ENCODE measurements around the gene YTHDC1.

DNA sequence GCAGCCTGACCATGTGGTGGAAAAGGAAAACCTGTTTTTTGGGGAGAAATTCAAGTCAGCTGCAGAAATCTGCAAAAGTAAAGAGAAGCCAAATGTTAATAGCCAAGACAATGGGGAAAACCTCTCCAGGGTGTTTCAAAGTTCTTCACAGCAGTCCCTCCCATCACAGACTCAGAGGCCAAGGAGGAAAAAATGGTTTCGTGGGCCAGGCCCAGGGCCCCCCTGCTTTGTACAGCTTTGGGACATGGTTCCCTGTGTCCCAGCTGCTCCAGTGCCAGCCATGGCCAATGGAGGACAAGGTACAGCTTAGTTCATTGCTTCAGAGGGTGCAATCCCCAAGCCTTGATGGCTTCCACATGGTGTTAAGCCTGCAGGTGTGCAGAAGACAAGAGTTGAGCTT, 15.2 kb upstream of the YTHDC1 start:
- TF ChIP-seq EZH2 (IDR thresholded peaks at IDR 0.05; ENCODE audit: insufficient read depth, poor library complexity, severe bottlenecking), result no peak
- TF ChIP-seq EZH2phosphoT487 (IDR thresholded peaks at IDR 0.05; ENCODE audit: insufficient read depth, low read depth), result no peak

Measured in GM23248 (cell line).